H9 (cell line): ENCODE results near the gene HHLA2. TPM values are rescaled to one million over a fixed set of nuclear protein-coding genes. Genes with fewer than 3 reads are reported as not detected.

Source experiments
- DNase-seq: peaks from one replicate; pipeline ENCODE4 v3.0.0-alpha.2; 2017
- H2AFZ ChIP-seq: one replicate; pipeline ENCODE4 v1.6.1; 2013; ENCODE audit warnings: mild to moderate bottlenecking, low read length, control low read depth, moderate library complexity
- H2AK5ac ChIP-seq: 2 replicates; pipeline ENCODE4 v1.6.1; 2013; ENCODE audit warnings: low read length, control low read depth, mixed read lengths; ENCODE audit not compliant: insufficient read length
- H2BK120ac ChIP-seq: one replicate; pipeline ENCODE4 v1.6.1; 2013; ENCODE audit warnings: low read depth, mild to moderate bottlenecking, low read length, control low read depth, inconsistent platforms; ENCODE audit not compliant: poor library complexity, severe bottlenecking
- H2BK12ac ChIP-seq: 2 replicates; pipeline ENCODE4 v1.6.1; 2013; ENCODE audit warnings: low read length, control low read depth, mixed read lengths, low read depth; ENCODE audit not compliant: insufficient read length
- H2BK15ac ChIP-seq: 2 replicates; pipeline ENCODE4 v1.6.1; 2013; ENCODE audit warnings: low read depth, low read length, control low read depth
- H2BK20ac ChIP-seq: one replicate; pipeline ENCODE4 v1.6.1; 2013; ENCODE audit warnings: low read depth, mild to moderate bottlenecking, low read length, control low read depth, inconsistent platforms; ENCODE audit not compliant: poor library complexity, severe bottlenecking
- H2BK5ac ChIP-seq: 2 replicates; pipeline ENCODE4 v1.6.1; 2013; ENCODE audit warnings: low read length, control low read depth, mixed read lengths; ENCODE audit not compliant: insufficient read length
- H3K14ac ChIP-seq: 2 replicates; pipeline ENCODE4 v1.6.1; 2013; ENCODE audit warnings: low read length, control low read depth; ENCODE audit not compliant: insufficient read depth
- H3K18ac ChIP-seq: 2 replicates; pipeline ENCODE4 v1.6.1; 2013; ENCODE audit warnings: low read depth, mild to moderate bottlenecking, mixed read lengths, low read length, control low read depth; ENCODE audit not compliant: insufficient read length
- H3K23ac ChIP-seq: 2 replicates; pipeline ENCODE4 v1.6.1; 2013; ENCODE audit warnings: low read length, control low read depth, mixed read lengths, low read depth; ENCODE audit not compliant: insufficient read length
- H3K23me2 ChIP-seq: 2 replicates; pipeline ENCODE4 v1.6.1; 2013; ENCODE audit warnings: low read depth, mild to moderate bottlenecking, mixed read lengths, low read length, control low read depth; ENCODE audit not compliant: insufficient read length, poor library complexity, severe bottlenecking
- H3K27ac ChIP-seq: 2 replicates; pipeline ENCODE4 v1.5.1; 2013; ENCODE audit warnings: low read length, control low read depth, mixed read lengths, low read depth; ENCODE audit not compliant: insufficient read length
- H3K27me3 ChIP-seq: 2 replicates; pipeline ENCODE4 v1.6.1; 2013; ENCODE audit warnings: low read length, control low read depth, inconsistent platforms; ENCODE audit not compliant: insufficient read depth
- H3K4ac ChIP-seq: 2 replicates; pipeline ENCODE4 v1.6.1; 2013; ENCODE audit warnings: low read depth, mild to moderate bottlenecking, control low read depth, inconsistent platforms, low read length, moderate library complexity
- H3K4me1 ChIP-seq: 2 replicates; pipeline ENCODE4 v1.6.1; 2013; ENCODE audit warnings: low read length, control low read depth, inconsistent platforms; ENCODE audit not compliant: insufficient read depth
- H3K4me2 ChIP-seq: 2 replicates; pipeline ENCODE4 v1.6.1; 2013; ENCODE audit warnings: low read length, control low read depth, mixed read lengths; ENCODE audit not compliant: insufficient read length, insufficient read depth
- H3K56ac ChIP-seq: 2 replicates; pipeline ENCODE4 v1.6.1; 2013; ENCODE audit warnings: low read depth, mild to moderate bottlenecking, mixed read lengths, low read length, control low read depth; ENCODE audit not compliant: insufficient read length
- H3K79me1 ChIP-seq: 2 replicates; pipeline ENCODE4 v1.6.1; 2013; ENCODE audit warnings: low read depth, mild to moderate bottlenecking, moderate library complexity, low read length, control low read depth, inconsistent platforms; ENCODE audit not compliant: insufficient read depth, poor library complexity, severe bottlenecking
- H3K79me2 ChIP-seq: 2 replicates; pipeline ENCODE4 v1.6.1; 2013; ENCODE audit warnings: low read length, control low read depth, inconsistent platforms; ENCODE audit not compliant: insufficient read depth
- H3K9ac ChIP-seq: 2 replicates; pipeline ENCODE4 v1.6.1; 2013; ENCODE audit warnings: low read length, control low read depth, mixed read lengths; ENCODE audit not compliant: insufficient read length; ENCODE audit errors: extremely low read depth
- H3K9me3 ChIP-seq: one replicate; pipeline ENCODE4 v1.6.1; 2013; ENCODE audit warnings: low read depth, low read length, inconsistent platforms; ENCODE audit not compliant: control insufficient read depth
- H3T11ph ChIP-seq: one replicate; pipeline ENCODE4 v1.6.1; 2013; ENCODE audit warnings: mild to moderate bottlenecking, low read length, control low read depth, inconsistent platforms
- H4K20me1 ChIP-seq: one replicate; pipeline ENCODE4 v1.6.1; 2013; ENCODE audit not compliant: control insufficient read depth, insufficient read length, insufficient read depth
- H4K5ac ChIP-seq: 2 replicates; pipeline ENCODE4 v1.6.1; 2013; ENCODE audit warnings: low read depth, mild to moderate bottlenecking, mixed read lengths, low read length, control low read depth; ENCODE audit not compliant: insufficient read length
- H4K8ac ChIP-seq: replicated peaks from 2 replicates; pipeline ENCODE4 v1.6.1; 2013; ENCODE audit warnings: low read length, control low read depth, mixed read lengths, low read depth; ENCODE audit not compliant: insufficient read length
- H4K91ac ChIP-seq: 2 replicates; pipeline ENCODE4 v1.6.1; 2013; ENCODE audit warnings: low read depth, mild to moderate bottlenecking, moderate library complexity, mixed read lengths, low read length, control low read depth; ENCODE audit not compliant: insufficient read length
- H3K27ac Mint-ChIP-seq, 3 experiments: 2 replicates in 2 of 3; 3 replicates in 1 of 3; pipeline ENCODE4 v1.8.0; 2020 to 2021; ENCODE audit warnings: mixed read lengths in 3 of 3, mild to moderate bottlenecking in 1 of 3, moderate library complexity in 1 of 3
- H3K27me3 Mint-ChIP-seq: 2 replicates; pipeline ENCODE4 v1.8.0; 2021; ENCODE audit warnings: low read depth, mild to moderate bottlenecking, moderate library complexity, mixed read lengths
- H3K36me3 Mint-ChIP-seq, 3 experiments: 2 replicates in 2 of 3; 3 replicates in 1 of 3; pipeline ENCODE4 v1.8.0; 2020 to 2021; ENCODE audit warnings: low read depth in 3 of 3, mixed read lengths in 3 of 3; ENCODE audit not compliant: insufficient read depth in 1 of 3
- H3K4me1 Mint-ChIP-seq, 2 experiments: 2 replicates each; pipeline ENCODE4 v1.8.0; 2020; ENCODE audit warnings: mixed read lengths in 2 of 2
- H3K4me3 Mint-ChIP-seq, 2 experiments: 2 replicates in 1 of 2; 3 replicates in 1 of 2; pipeline ENCODE4 v1.8.0; 2020 to 2021; ENCODE audit warnings: mild to moderate bottlenecking in 2 of 2, mixed read lengths in 2 of 2, moderate library complexity in 1 of 2
- H3K9me3 Mint-ChIP-seq, 2 experiments: 2 replicates in 1 of 2; 3 replicates in 1 of 2; pipeline ENCODE4 v1.8.0; 2020; ENCODE audit warnings: mild to moderate bottlenecking in 2 of 2, mixed read lengths in 2 of 2, moderate library complexity in 1 of 2
- WGBS: extraction: QIAGEN DNeasy Blood & Tissue Kit; methylation state at CpG from one replicate; pipeline ENCODE4 v1.1.7; 2013; ENCODE audit warnings: missing lambda C conversion rate, low lambda C conversion rate, mixed read lengths; ENCODE audit not compliant: insufficient read length; ENCODE audit errors: extremely low coverage; 5-methylcytosine and 5-hydroxymethylcytosine counted together
- total RNA-seq: library from RNA; stranded (reverse); gene quantifications from 2 replicates; pipeline ENCODE4 v1.2.1, GENCODE V29; 2021
- TF ChIP-seq, protein P1 (sequence below): fragments of 200-600 bp; sonication (generic); conservative IDR thresholded peaks from 3 replicates; pipeline ENCODE4 v1.8.0; 2021; ENCODE audit warnings: antibody characterized with exemption, mild to moderate bottlenecking

Gene HHLA2
- total RNA-seq, 1 experiment from 2014 or later = not detected

DNA sequence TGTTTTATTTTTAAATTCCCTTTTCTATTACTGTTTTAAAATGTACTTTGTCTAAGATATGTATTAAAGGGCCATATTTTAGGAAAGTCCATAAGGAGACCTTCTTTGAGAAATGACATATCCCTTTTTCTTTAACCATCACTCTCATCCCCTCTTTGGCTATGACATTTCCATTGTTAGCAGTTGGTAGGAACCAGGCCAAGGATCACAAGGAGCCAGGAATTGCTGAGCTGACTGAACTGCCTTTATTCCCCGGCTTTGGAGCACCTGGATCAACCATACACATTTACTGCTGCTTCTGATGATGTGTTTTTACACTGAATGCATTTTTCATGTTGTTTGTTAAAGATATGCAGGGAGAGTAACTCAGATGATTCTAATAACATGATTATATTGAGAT lies 79.7 kb downstream of the HHLA2 start:
- Mint-ChIP-seq H3K4me1 (peaks cover 14 to 21% of the 10 kb centered on the region in 2 experiments), H3K36me3 (no peaks in the 10 kb centered on the region), H3K4me3 (no peak overlapping the region), H3K9me3 (peaks cover 2 to 3% of the 10 kb centered on the region in 2 experiments; a peak in 4 of 5 replicates), H3K27me3 (no peaks in the 10 kb centered on the region), H3K27ac (peak overlapping the region in 1 of 3 experiments; percentile 87; a peak in 1 of 7 replicates)
- no peak overlapping the region for H2BK15ac ChIP-seq
- WGBS = no CpG with 5 or more reads among the region's 1 CpG
- no peak overlapping the region for H4K91ac ChIP-seq
- peak overlapping the region; percentile 32 for H3K27ac ChIP-seq
- no peak overlapping the region for H4K8ac ChIP-seq
- H4K5ac ChIP-seq = no peak overlapping the region
- H3K79me1 ChIP-seq = no peaks in the 10 kb centered on the region
- no peak overlapping the region for H2AK5ac ChIP-seq
- H3K23ac ChIP-seq = no peak overlapping the region
- no peak overlapping the region for H3K4me2 ChIP-seq
- H3K4me1 ChIP-seq = no peaks in the 10 kb centered on the region; the same call in 1 of the 2 replicates
- no peak overlapping the region for H3K4ac ChIP-seq
- no peak overlapping the region for H3K18ac ChIP-seq
- no peak overlapping the region for H2BK20ac ChIP-seq
- DNase-seq = no peak
- H2BK120ac ChIP-seq = no peak overlapping the region
- no peak overlapping the region for H2BK5ac ChIP-seq
- H3K56ac ChIP-seq = no peak overlapping the region
- no peak overlapping the region for H2BK12ac ChIP-seq
- H2AFZ ChIP-seq = no peak overlapping the region
- no peak overlapping the region for H3K14ac ChIP-seq
- H3K23me2 ChIP-seq = no peaks in the 10 kb centered on the region
- no peaks in the 10 kb centered on the region for H3K9me3 ChIP-seq
- no peak overlapping the region for H3K9ac ChIP-seq
- no peaks in the 10 kb centered on the region for H4K20me1 ChIP-seq
- H3T11ph ChIP-seq = no peak overlapping the region
- TF ChIP-seq, protein P1, sequence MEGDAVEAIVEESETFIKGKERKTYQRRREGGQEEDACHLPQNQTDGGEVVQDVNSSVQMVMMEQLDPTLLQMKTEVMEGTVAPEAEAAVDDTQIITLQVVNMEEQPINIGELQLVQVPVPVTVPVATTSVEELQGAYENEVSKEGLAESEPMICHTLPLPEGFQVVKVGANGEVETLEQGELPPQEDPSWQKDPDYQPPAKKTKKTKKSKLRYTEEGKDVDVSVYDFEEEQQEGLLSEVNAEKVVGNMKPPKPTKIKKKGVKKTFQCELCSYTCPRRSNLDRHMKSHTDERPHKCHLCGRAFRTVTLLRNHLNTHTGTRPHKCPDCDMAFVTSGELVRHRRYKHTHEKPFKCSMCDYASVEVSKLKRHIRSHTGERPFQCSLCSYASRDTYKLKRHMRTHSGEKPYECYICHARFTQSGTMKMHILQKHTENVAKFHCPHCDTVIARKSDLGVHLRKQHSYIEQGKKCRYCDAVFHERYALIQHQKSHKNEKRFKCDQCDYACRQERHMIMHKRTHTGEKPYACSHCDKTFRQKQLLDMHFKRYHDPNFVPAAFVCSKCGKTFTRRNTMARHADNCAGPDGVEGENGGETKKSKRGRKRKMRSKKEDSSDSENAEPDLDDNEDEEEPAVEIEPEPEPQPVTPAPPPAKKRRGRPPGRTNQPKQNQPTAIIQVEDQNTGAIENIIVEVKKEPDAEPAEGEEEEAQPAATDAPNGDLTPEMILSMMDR = no peak
- H3K79me2 ChIP-seq = no peaks in the 10 kb centered on the region
- no peaks in the 10 kb centered on the region for H3K27me3 ChIP-seq
